22Rv1 (cell line): ENCODE data around the gene TES.

ENCODE experiments used
- H3K27ac ChIP-seq: fragments of 450-650 bp; 2 replicates; pipeline ENCODE4 v1.5.1; 2017
- CTCF ChIP-seq: fragments of 450-650 bp; IDR thresholded peaks from 2 replicates; pipeline ENCODE4 v1.5.1; 2017; ENCODE audit warnings: mild to moderate bottlenecking
- ZFX ChIP-seq: fragments of 450-650 bp; IDR thresholded peaks from 2 replicates; pipeline ENCODE4 v1.6.1; 2017; ENCODE audit warnings: antibody characterized with exemption, borderline replicate concordance

The TES gene

DNA sequence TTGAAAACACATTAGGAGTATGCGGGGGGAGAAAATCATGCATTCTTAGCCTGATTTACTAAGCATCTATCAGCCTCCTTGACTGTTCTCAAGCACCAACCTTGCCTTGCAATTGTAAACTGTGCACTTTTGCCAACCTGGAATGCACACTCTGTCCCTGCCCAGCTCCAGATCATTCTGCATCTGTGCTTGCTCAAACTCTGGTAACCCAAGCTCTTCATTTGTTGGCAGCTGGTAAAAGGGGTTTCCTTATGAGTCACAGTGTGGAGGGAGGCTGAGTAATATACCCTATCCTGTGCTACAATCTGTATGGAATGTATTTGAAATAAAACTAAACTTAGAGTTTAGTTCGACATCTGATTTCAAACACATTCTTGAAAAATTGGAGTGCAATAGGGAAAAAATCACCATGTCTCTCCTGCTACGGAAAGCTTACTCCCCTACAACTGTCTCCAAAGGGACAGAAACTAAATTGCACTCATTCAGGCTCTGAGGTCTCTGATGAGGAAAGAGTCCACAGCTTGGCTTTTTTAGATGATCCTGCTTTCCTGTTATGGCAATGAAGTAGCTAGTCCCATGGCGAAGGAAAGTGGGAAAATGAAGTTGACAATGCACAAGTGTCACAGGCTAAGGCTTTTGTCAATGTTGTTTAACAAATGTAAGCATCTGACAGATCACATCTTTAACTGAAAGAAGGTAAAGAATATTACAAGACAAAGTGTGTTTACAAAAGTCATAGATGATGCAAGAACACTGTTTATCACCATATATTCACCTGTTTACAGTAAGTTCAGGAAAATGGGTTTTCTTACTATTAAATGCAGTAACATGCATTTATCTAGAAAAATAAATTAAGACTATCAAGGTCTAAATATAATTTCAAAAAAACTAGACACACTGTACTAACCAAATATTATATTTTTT, 61.9 kb downstream of the TES start:
- H3K27ac ChIP-seq = no peak overlapping the region
- no peak for TF ChIP-seq CTCF
- TF ChIP-seq ZFX = no peak

GRCh38 chr7:116273283-116273917, 63.1 kb downstream of the TES start:
- no peak for TF ChIP-seq ZFX
- TF ChIP-seq CTCF = no peak
- H3K27ac ChIP-seq = no peak overlapping the region

GRCh38 chr7:116273918-116274301, 63.6 kb downstream of the TES start:
- H3K27ac ChIP-seq = no peak overlapping the region
- TF ChIP-seq ZFX = no peak
- no peak for TF ChIP-seq CTCF

DNA sequence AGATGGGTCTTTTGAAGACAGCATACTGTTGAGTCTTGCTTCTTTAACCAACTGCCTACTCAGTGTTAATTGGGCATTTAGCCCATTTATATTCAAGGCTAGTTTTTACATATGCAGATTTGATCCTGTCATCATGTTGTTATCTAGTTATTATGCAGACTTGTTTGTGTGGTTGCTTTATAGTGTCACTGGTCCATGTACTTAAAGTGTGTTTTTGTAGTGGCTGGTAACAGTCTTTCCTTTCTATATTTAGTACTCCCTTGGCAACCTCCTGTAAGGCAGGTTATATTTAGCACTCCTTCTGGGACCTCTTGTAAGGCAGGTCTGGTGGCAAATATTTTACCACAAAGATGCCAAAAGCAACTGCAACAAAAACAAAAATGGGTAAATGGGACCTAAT, 66.7 kb downstream of the TES start:
- no peak for TF ChIP-seq ZFX
- TF ChIP-seq CTCF = no peak
- no peak overlapping the region for H3K27ac ChIP-seq

- H3K27ac ChIP-seq = no peak overlapping the region
- no peak for TF ChIP-seq ZFX
- no peak for TF ChIP-seq CTCF
Measured at GRCh38 chr7:116279217-116279616, 68.9 kb downstream of the TES start.

GRCh38 chr7:116280803-116281202, 70.5 kb downstream of the TES start:
- H3K27ac ChIP-seq = no peak overlapping the region
- TF ChIP-seq CTCF = no peak
- no peak for TF ChIP-seq ZFX
